Activated T-helper 1 cell treated with anti-CD3 and anti-CD28 coated beads, Interleukin-12 subunit alpha, Interleukin-12 subunit beta, Interleukin-2, Interleukin-4 antibody, amounts not matched to agents 30 ng/mL and 10 ng/mL and 1 ng/mL, durations not matched to agents 14 hours and 24 hours and 36 hours (primary cell): ENCODE results near the gene CMTM8. TPM values are rescaled to one million over a fixed set of nuclear protein-coding genes. Genes with fewer than 3 reads are reported as not detected.
"Not testable (repeated sequence)": the region's sequence is repeated elsewhere in the genome, so short reads cannot be mapped to it uniquely, and the experiment has no call there.

Experiments
- DNase-seq: peaks from one replicate; pipeline ENCODE4 v3.0.0; 2021; ENCODE audit warnings: low spot score
- H3K27ac Mint-ChIP-seq: one replicate; pipeline ENCODE4 v1.8.0; 2021; ENCODE audit warnings: mild to moderate bottlenecking, mixed read lengths
- H3K27me3 Mint-ChIP-seq: one replicate; pipeline ENCODE4 v1.8.0; 2022; ENCODE audit warnings: mild to moderate bottlenecking, moderate library complexity, mixed read lengths; ENCODE audit not compliant: insufficient read depth
- H3K36me3 Mint-ChIP-seq: one replicate; pipeline ENCODE4 v1.8.0; 2021; ENCODE audit warnings: low read depth, mixed read lengths
- H3K4me1 Mint-ChIP-seq: one replicate; pipeline ENCODE4 v1.8.0; 2021; ENCODE audit warnings: low read depth, mixed read lengths
- H3K4me3 Mint-ChIP-seq: one replicate; pipeline ENCODE4 v1.8.0; 2021; ENCODE audit warnings: mild to moderate bottlenecking, moderate library complexity, mixed read lengths
- H3K9me3 Mint-ChIP-seq: one replicate; pipeline ENCODE4 v1.8.0; 2021; ENCODE audit warnings: mixed read lengths
- intact Hi-C: fragments of 100-400 bp; cut with micrococcal nuclease; formaldehyde crosslinking; loops from one replicate; pipeline ENCODE4 v1.15.1; 2024
- total RNA-seq: library from RNA; stranded (reverse); gene quantifications from 2 replicates; pipeline ENCODE4 v1.2.3, GENCODE V29; 2022

The CMTM8 gene
- total RNA-seq, 1 donor from 2014 or later = 5.7 TPM

DNA sequence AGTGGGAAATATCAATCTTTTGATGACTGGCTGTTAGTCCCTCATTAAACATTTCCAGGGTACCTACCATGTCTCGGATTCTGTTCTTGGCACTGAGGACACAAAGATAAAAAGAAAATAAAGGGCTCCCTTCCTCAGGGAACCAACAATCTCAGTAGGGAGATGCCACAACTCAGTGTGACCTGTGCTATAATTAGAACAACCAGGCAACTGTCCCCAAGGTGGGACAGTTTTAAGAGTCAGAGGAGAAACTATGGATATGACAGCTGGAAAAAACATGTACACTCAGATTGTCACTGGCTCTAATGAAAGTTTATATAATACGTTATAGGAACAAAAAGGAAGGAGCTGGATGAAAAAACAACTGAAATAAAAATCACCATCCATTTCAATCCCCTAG, 23.3 kb upstream of the CMTM8 start:
- Mint-ChIP-seq H3K36me3 (no peaks in the 10 kb centered on the region), H3K27me3 (peaks cover 7% of the 10 kb centered on the region), H3K4me1 (no peaks in the 10 kb centered on the region), H3K9me3 (peaks cover 9% of the 10 kb centered on the region), H3K27ac (no peak overlapping the region), H3K4me3 (no peak overlapping the region)
- intact Hi-C loops = no loop called here
- DNase-seq = no peak

DNA sequence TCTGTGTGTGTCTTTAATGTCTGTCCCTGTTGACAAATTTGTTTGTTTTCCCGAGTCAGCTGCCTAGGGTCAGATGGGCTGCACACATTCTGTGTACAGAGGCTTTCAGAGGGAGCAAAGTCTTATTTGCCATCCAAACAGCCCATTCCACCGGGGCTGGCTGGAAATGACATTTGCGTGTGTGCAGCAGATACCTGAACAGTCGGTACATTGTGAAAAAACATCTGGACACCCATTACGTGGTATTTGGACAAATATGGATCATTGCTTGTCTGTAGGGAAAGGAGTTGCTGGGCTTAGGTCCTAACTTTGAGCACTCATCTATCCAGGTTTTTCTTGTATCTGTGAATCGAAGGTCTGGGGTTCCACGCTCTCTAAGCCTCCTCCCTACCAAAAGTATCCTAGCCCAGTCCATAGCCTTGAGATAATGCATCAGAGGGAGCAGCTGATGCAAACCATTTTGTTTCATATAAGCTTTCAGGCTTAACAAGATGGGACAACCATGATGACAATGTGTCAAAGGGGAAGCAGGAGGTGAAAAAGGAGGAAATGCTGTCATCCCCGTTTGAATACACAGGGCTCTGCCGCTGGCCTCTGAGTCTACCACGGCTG, 22.2 kb upstream of the CMTM8 start:
- Mint-ChIP-seq H3K4me3 (no peak overlapping the region), H3K4me1 (no peaks in the 10 kb centered on the region), H3K36me3 (no peaks in the 10 kb centered on the region), H3K9me3 (peaks cover 13% of the 10 kb centered on the region), H3K27ac (no peak overlapping the region), H3K27me3 (peaks cover 7% of the 10 kb centered on the region)
- intact Hi-C loops = no loop called here
- DNase-seq = no peak

DNA sequence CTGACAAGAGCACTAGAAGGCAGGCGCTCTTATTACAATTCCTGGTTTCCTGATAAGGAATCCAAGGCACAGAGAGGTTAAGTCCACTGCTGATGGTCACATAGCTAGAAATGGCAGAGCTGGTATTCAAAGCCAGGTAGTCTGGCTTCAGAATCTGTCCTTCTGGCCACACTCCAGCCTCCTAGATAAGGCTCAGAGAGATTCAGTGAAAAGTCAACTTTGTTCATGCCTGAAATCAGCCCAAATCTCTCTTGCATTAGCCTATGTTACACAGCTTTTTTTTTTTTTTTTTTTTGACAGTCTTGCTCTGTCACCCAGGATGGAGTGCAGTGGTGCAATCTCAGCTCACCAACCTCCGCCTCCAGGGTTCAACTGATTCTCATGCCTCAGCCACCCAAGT, 21.1 kb upstream of the CMTM8 start:
- no peak for DNase-seq
- Mint-ChIP-seq H3K9me3 (peaks cover 13% of the 10 kb centered on the region), H3K4me1 (no peaks in the 10 kb centered on the region), H3K36me3 (no peaks in the 10 kb centered on the region), H3K27me3 (peaks cover 7% of the 10 kb centered on the region), H3K27ac (no peak overlapping the region), H3K4me3 (no peak overlapping the region)
- intact Hi-C loops = no loop called here

DNA sequence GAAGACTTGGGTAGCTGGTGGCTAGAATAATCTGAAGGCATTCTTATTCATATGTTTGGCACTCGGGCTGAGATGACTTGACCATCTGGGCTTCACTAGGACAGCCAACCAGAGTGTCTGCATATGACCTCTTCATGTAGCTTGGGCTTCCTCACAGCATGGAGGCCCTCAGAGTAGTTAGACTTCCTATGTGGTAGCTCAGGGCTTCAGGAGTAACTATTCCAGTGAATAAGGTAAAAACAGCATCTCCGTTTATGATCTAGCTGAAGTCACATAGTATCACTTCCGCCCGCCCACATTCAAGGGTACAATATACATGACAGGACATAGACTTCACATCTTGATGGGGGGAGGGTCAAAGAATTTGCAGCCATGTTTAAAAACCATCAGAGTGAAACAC, 18.9 kb upstream of the CMTM8 start:
- Mint-ChIP-seq H3K4me1 (no peaks in the 10 kb centered on the region), H3K27ac (no peak overlapping the region), H3K27me3 (peaks cover 7% of the 10 kb centered on the region), H3K9me3 (peaks cover 13% of the 10 kb centered on the region), H3K36me3 (no peaks in the 10 kb centered on the region), H3K4me3 (no peak overlapping the region)
- no peak for DNase-seq
- intact Hi-C loops = no loop called here

DNA sequence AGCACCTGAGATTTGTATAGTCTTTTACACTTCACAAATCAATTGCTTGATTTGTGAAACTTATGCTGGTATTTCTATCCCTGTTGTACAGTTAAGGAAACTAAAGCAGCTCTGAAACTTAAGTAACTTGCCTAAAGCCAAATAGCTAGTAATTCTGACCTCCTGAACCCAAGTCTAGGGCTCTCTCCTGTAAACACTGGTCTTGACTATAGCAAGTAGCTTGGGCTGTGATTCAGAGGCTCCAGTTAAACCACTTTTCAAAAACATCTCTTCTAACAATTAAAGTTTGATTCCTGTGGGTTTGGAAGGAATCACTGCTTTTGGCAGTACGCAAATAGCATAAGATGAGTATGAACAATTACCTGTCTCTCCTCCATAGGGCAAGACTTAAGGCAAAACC, 18.5 kb upstream of the CMTM8 start:
- intact Hi-C loops = no loop called here
- H3K4me1 Mint-ChIP-seq = no peaks in the 10 kb centered on the region
- no peak overlapping the region for H3K4me3 Mint-ChIP-seq
- H3K27me3 Mint-ChIP-seq = peaks cover 9% of the 10 kb centered on the region
- peaks cover 13% of the 10 kb centered on the region for H3K9me3 Mint-ChIP-seq
- DNase-seq = no peak
- H3K27ac Mint-ChIP-seq = no peak overlapping the region
- no peaks in the 10 kb centered on the region for H3K36me3 Mint-ChIP-seq

DNA sequence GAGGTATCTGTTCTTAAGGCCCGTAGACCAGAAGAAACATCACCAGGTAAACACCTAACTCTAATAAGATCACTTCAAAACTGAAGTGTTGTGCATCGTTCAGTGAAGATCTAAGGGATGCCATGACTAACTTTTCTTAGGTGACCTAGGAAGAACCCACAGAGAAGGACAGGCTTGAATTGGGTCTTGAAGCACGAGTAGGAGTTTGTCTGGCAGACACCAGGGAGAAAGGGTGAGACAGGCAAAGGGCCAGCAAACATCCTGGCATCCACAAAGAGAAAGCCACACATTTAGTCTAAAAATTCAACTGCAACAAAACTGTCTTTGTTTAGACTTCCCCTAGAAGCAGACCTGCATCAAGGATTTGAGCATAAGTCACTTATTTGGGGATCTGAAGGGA, 15.5 kb upstream of the CMTM8 start:
- intact Hi-C loops = no loop called here
- H3K9me3 Mint-ChIP-seq = peaks cover 13% of the 10 kb centered on the region
- H3K27me3 Mint-ChIP-seq = peaks cover 5% of the 10 kb centered on the region
- no peak overlapping the region for H3K27ac Mint-ChIP-seq
- no peak for DNase-seq
- H3K36me3 Mint-ChIP-seq = no peaks in the 10 kb centered on the region
- no peak overlapping the region for H3K4me3 Mint-ChIP-seq
- no peaks in the 10 kb centered on the region for H3K4me1 Mint-ChIP-seq

DNA sequence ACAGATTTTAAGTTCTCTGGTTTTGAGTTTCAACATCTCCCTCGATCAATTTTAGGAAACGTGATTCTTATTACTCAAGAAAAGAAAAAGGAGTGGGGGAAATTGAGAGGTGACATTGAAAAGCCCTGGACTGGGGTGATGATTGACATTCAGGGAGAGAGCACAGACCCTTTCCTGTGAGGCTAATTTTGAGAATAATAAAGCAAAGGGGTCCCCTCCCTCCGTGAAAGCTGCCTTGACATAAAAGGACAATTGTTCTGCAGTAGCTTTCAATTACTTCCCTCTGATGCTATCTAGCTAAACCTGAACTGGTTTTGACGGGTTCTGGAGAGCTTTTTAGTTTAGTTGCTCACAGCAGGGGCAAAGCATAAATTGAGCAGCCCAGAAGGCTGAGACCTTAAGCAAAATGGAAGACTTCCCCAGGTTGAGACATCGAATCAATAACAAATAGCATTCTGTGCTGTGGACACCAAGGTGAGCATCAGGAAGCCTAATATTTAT, 14.4 kb upstream of the CMTM8 start:
- Mint-ChIP-seq H3K27me3 (peaks cover 2% of the 10 kb centered on the region), H3K4me1 (no peaks in the 10 kb centered on the region), H3K27ac (no peak overlapping the region), H3K36me3 (no peaks in the 10 kb centered on the region), H3K9me3 (peaks cover 13% of the 10 kb centered on the region), H3K4me3 (no peak overlapping the region)
- intact Hi-C loops = no loop called here
- DNase-seq = no peak

DNA sequence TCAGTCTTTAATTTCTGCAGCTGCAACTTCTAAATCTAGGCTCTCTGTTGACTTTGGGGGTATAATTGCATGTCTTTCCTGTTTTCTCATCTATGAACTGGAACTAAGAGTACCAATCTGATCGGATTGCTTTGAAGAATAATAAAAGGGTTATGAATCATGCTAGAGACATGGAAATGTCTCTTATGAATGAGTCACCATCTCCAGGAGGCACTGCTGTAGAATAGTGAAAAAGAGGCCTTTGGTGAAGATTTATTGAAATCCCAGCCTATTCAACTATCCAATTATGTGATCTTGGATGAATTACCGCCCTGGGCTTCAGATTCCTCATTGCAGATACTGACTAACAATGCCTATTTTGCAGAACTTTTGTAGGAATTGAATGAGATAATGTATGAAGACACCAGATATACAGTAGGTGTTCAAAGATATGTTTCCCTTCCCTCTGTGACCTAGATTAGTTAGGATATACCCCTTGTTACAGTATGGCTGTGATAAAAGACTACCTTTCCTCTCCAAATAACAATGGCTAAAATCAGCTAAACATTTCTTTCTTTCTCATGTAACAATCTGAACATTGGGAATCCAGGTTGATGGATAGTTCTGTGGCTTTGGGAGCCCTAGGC, 11.5 kb upstream of the CMTM8 start:
- H3K36me3 Mint-ChIP-seq = no peaks in the 10 kb centered on the region
- peaks cover 2% of the 10 kb centered on the region for H3K27me3 Mint-ChIP-seq
- H3K9me3 Mint-ChIP-seq = no peaks in the 10 kb centered on the region
- H3K27ac Mint-ChIP-seq = no peak overlapping the region
- no peak overlapping the region for H3K4me3 Mint-ChIP-seq
- intact Hi-C loops = no loop called here
- DNase-seq = no peak
- H3K4me1 Mint-ChIP-seq = no peaks in the 10 kb centered on the region

DNA sequence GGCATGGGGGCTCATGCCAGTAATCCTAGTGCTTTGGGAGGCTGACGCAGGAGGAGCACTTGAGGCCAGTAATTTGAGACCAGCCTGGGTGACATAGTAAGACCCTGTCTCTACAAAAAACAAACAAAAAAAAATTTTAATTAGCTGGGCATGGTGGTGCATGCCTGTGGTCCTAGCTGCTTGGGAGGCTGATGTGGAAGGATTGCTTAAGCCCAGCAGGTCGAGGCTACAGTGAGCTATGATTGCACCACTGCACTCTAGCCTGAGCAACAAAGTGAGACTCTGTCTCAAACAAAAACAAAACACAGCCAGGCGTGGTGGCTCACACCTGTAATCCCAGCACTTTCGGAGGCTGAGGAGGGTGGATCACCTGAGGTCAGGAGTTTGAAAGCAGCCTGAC, 9.7 kb upstream of the CMTM8 start:
- H3K4me3 Mint-ChIP-seq, H3K4me1 Mint-ChIP-seq, DNase-seq, H3K27me3 Mint-ChIP-seq, H3K27ac Mint-ChIP-seq, H3K36me3 Mint-ChIP-seq, intact Hi-C loops, H3K9me3 Mint-ChIP-seq: not testable (repeated sequence)

DNA sequence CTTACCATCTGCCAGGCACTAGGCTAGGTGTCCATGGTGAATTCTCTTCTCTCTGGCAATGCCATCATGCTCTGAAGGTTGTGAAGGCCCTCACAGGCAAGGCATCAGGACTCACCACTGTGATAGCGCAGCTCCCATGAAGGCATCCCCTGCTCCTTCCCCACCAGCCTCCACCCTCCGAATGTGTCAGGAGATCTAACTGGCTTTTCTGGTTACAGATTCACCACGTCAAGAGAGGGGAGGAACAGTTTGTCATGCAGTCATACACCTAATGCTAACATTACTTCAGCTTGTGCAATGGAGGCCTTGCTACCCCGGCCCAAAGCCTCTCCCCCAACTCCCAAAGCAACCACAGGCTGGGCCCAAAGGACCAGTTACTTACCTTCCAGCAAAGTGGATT, 8.9 kb upstream of the CMTM8 start:
- no peak overlapping the region for H3K4me3 Mint-ChIP-seq
- intact Hi-C loops = no loop called here

DNA sequence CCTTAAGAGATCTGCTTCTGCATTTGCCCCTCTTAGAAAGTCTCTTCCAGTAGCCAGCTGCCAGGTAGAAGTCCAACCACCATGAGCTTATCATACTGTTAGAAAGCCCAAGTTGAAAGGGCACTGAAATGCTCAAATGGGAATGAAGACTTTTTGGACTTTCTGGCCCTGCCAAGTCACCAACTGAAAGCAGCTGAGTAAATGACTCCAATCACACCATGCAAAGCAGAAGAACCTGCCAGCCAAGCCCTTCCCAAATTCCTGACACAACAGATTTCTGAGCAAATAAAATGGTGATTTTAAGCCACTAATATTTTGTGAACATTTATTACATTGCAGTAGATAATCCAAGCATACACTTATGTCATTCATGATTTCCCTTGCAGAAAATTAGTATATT, 2.1 kb upstream of the CMTM8 start:
- Mint-ChIP-seq H3K4me1 (peaks cover 23% of the 10 kb centered on the region), H3K27ac (no peak overlapping the region), H3K27me3 (peaks cover 31% of the 10 kb centered on the region), H3K4me3 (no peak overlapping the region), H3K9me3 (peaks cover 12% of the 10 kb centered on the region), H3K36me3 (peaks cover 6% of the 10 kb centered on the region)
- DNase-seq = no peak
- intact Hi-C loops = loop anchor here (5.0 to 10.0 kb wide), 4 partner anchors 156 to 902 kb away; partner anchors contain the start of genes CMTM7, CNOT10 and DYNC1LI1

More for the DNA sequence above, 8.9 kb upstream of the CMTM8 start:
- DNase-seq = no peak
- Mint-ChIP-seq H3K36me3 (no peaks in the 10 kb centered on the region), H3K27ac (no peak overlapping the region), H3K27me3 (peaks cover 3% of the 10 kb centered on the region), H3K4me1 (no peaks in the 10 kb centered on the region), H3K9me3 (no peaks in the 10 kb centered on the region)

DNA sequence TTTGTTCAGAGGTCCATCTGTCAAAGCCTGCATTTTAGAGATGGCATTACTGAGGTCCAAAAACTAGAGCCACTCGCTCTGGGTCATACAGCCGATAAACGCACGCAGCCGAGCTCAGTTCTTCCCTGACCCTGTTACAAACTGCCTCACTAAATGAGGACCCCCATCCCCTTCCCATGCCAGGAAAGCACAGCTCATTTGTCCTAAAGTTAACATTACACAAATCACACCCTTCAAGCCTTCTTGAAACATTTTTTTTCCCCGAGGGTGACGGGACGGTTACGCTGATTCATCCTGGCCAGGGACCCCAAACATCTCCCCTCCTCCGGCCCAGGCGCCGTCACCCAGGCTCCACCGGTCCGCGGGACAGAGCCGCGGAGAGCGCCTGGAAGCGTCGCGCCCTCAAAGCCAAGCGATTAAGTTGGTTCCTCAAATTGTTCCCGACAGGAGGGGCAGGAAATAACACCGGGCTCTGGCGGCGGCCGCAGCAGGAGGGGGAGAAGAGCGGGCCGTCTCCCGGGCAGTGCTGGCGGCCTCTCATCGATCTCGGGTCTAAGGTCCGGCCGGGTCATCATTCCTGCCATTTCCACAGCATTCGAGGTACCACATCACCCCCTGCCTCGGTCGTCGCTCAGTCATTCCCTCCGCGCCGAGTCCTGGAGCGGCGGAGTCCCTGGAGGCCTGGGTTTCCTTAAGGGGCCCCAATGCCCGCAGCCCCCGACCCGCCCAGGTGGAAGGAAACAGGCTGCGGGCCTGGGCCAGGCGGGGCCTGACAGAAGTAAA, 619 bp upstream of the CMTM8 start:
- no peak for DNase-seq
- H3K4me3 Mint-ChIP-seq = peak overlapping the region; percentile 70

More for the DNA sequence above, 619 bp upstream of the CMTM8 start:
- peaks cover 12% of the 10 kb centered on the region for H3K9me3 Mint-ChIP-seq
- intact Hi-C loops = loop anchor here (1.0 to 10.0 kb wide), 8 partner anchors 59 to 903 kb away; partner anchors contain the start of genes CMTM7, CNOT10, DYNC1LI1 and GPD1L
- peaks cover 6% of the 10 kb centered on the region for H3K36me3 Mint-ChIP-seq
- peaks cover 31% of the 10 kb centered on the region for H3K27me3 Mint-ChIP-seq
- peaks cover 24% of the 10 kb centered on the region for H3K4me1 Mint-ChIP-seq
- H3K27ac Mint-ChIP-seq = no peak overlapping the region
